MM.1S (cell line): ENCODE measurements around the gene PCGF3.

Experiments
- DNase-seq: peaks from one replicate; pipeline ENCODE4 v3.0.0-alpha.2; 2015
- H2AFZ ChIP-seq: fragments of 300-600 bp; sonication (generic); 2 replicates; pipeline ENCODE4 v1.6.0; 2016; ENCODE audit warnings: antibody characterized with exemption, low read length
- H3F3A ChIP-seq: fragments of 300-600 bp; sonication (generic); 2 replicates; pipeline ENCODE4 v1.6.1; 2016; ENCODE audit warnings: mild to moderate bottlenecking, antibody characterized with exemption, low read length, moderate library complexity, mixed read lengths; ENCODE audit not compliant: insufficient read depth
- H3K27ac ChIP-seq: fragments of 300-600 bp; sonication (generic); 2 replicates; pipeline ENCODE4 v1.5.1; 2016; ENCODE audit warnings: mild to moderate bottlenecking, low read length
- H3K27me3 ChIP-seq: fragments of 300-600 bp; sonication (generic); replicated peaks from 2 replicates; pipeline ENCODE4 v1.6.0; 2016; ENCODE audit warnings: low read length; ENCODE audit not compliant: insufficient read depth
- H3K36me3 ChIP-seq: fragments of 300-600 bp; sonication (generic); replicated peaks from 2 replicates; pipeline ENCODE4 v1.6.1; 2016; ENCODE audit warnings: mild to moderate bottlenecking, low read length, mixed read lengths; ENCODE audit not compliant: insufficient read depth
- H3K4me1 ChIP-seq: fragments of 300-600 bp; sonication (generic); 2 replicates; pipeline ENCODE4 v1.6.1; 2016; ENCODE audit warnings: low read length, mixed read lengths
- H3K4me2 ChIP-seq: fragments of 300-600 bp; sonication (generic); 2 replicates; pipeline ENCODE4 v1.6.0; 2016; ENCODE audit warnings: low read depth, low read length
- H3K4me3 ChIP-seq: fragments of 300-600 bp; sonication (generic); 2 replicates; pipeline ENCODE4 v1.5.1; 2016; ENCODE audit warnings: low read length, mixed read lengths
- H3K79me2 ChIP-seq: fragments of 300-600 bp; sonication (generic); 2 replicates; pipeline ENCODE4 v1.6.1; 2016; ENCODE audit warnings: mixed run types, low read length, mixed read lengths
- H3K9ac ChIP-seq: fragments of 300-600 bp; sonication (generic); 2 replicates; pipeline ENCODE4 v1.6.1; 2016; ENCODE audit warnings: low read length, mixed read lengths
- H3K9me2 ChIP-seq: fragments of 300-600 bp; sonication (generic); replicated peaks from 2 replicates; pipeline ENCODE4 v1.6.1; 2016; ENCODE audit warnings: mild to moderate bottlenecking, low read length, mixed read lengths; ENCODE audit not compliant: insufficient read depth
- H3K9me3 ChIP-seq: fragments of 300-600 bp; sonication (generic); replicated peaks from 2 replicates; pipeline ENCODE4 v1.6.1; 2016; ENCODE audit warnings: mild to moderate bottlenecking, low read length, mixed read lengths; ENCODE audit not compliant: insufficient read depth
- H4K20me1 ChIP-seq: fragments of 300-600 bp; sonication (generic); 2 replicates; pipeline ENCODE4 v1.6.1; 2016; ENCODE audit warnings: mild to moderate bottlenecking, low read length, moderate library complexity, mixed read lengths; ENCODE audit not compliant: insufficient read depth
- EZH2 ChIP-seq: fragments of 300-600 bp; sonication (generic); optimal IDR thresholded peaks from 2 replicates; pipeline ENCODE3; 2017; ENCODE audit warnings: low read depth, mild to moderate bottlenecking, antibody characterized with exemption, low read length, mixed read lengths
- EZH2phosphoT487 ChIP-seq: fragments of 300-600 bp; sonication (generic); IDR thresholded peaks from 2 replicates; pipeline ENCODE4 v1.6.1; 2018; ENCODE audit warnings: antibody characterized with exemption, low read length
- TF ChIP-seq, protein P1 (sequence below): fragments of 300-600 bp; sonication (generic); IDR thresholded peaks from 2 replicates; pipeline ENCODE4 v1.5.1; 2016; ENCODE audit warnings: antibody characterized with exemption, low read length, mixed read lengths

Gene PCGF3

DNA sequence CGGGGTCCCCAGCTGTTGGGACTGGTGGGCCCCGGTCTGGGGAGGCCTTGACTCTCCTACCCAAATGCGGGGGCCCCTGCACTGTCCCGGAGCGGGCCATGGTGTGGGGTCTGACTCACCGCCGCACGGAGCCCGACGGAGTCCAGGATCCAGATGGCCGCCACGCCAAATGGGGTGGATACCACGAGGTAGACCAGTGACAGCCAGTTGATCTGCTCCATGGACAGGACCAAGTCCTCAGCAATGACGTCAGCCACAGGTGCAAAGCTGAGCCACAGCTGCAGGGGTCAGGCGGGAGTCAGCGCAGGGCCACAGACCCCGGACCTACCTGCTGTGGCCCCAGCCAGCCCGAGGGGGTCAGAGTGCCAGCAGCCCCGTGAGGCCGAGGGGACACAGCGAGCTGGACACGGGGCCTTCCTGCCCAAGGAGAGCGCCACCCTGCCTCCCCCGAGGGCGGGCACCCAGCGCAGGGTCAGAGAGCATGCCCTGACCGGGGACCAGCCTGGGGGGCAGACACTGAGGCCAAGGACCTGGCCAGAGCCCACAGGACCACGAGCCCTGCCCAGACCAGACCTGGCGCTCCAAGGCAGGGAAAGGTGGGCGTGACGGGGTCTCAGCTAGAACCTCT lies 19.1 kb upstream of the PCGF3 start:
- Histone ChIP-seq H3K27ac (no peak overlapping the region), H3F3A (no peaks in the 10 kb centered on the region), H4K20me1 (no peaks in the 10 kb centered on the region), H3K9ac (no peak overlapping the region), H3K4me1 (no peaks in the 10 kb centered on the region), H3K9me3 (no peaks in the 10 kb centered on the region), H2AFZ (no peak overlapping the region), H3K36me3 (no peaks in the 10 kb centered on the region), H3K9me2 (no peaks in the 10 kb centered on the region), H3K4me2 (no peak overlapping the region), H3K27me3 (no peaks in the 10 kb centered on the region), H3K79me2 (no peaks in the 10 kb centered on the region), H3K4me3 (no peak overlapping the region)
- TF ChIP-seq, protein P1, sequence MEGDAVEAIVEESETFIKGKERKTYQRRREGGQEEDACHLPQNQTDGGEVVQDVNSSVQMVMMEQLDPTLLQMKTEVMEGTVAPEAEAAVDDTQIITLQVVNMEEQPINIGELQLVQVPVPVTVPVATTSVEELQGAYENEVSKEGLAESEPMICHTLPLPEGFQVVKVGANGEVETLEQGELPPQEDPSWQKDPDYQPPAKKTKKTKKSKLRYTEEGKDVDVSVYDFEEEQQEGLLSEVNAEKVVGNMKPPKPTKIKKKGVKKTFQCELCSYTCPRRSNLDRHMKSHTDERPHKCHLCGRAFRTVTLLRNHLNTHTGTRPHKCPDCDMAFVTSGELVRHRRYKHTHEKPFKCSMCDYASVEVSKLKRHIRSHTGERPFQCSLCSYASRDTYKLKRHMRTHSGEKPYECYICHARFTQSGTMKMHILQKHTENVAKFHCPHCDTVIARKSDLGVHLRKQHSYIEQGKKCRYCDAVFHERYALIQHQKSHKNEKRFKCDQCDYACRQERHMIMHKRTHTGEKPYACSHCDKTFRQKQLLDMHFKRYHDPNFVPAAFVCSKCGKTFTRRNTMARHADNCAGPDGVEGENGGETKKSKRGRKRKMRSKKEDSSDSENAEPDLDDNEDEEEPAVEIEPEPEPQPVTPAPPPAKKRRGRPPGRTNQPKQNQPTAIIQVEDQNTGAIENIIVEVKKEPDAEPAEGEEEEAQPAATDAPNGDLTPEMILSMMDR: no peak
- TF ChIP-seq EZH2 (no peak), EZH2phosphoT487 (no peak)
- DNase-seq: no peak

GRCh38 chr4:687048-687970 lies 18.3 kb upstream of the PCGF3 start:
- no peak overlapping the region for H3K27ac ChIP-seq
- no peaks in the 10 kb centered on the region for H3K4me1 ChIP-seq
- DNase-seq: no peak
- H3F3A ChIP-seq: no peaks in the 10 kb centered on the region
- no peaks in the 10 kb centered on the region for H3K36me3 ChIP-seq
- H3K9me2 ChIP-seq: no peaks in the 10 kb centered on the region
- no peaks in the 10 kb centered on the region for H3K79me2 ChIP-seq
- no peak overlapping the region for H3K4me2 ChIP-seq
- H3K27me3 ChIP-seq: no peaks in the 10 kb centered on the region
- no peaks in the 10 kb centered on the region for H3K9me3 ChIP-seq
- H2AFZ ChIP-seq: no peak overlapping the region
- TF ChIP-seq EZH2phosphoT487 (no peak), EZH2 (no peak)
- TF ChIP-seq, protein P1: no peak
- H4K20me1 ChIP-seq: no peaks in the 10 kb centered on the region
- H3K9ac ChIP-seq: no peak overlapping the region
- no peak overlapping the region for H3K4me3 ChIP-seq

- no peaks in the 10 kb centered on the region for H3K36me3 ChIP-seq
- H3K9ac ChIP-seq: no peak overlapping the region
- H3K79me2 ChIP-seq: no peaks in the 10 kb centered on the region
- H3F3A ChIP-seq: no peaks in the 10 kb centered on the region
- no peak overlapping the region for H3K4me2 ChIP-seq
- TF ChIP-seq EZH2phosphoT487: no peak
- no peak for TF ChIP-seq EZH2
- TF ChIP-seq, protein P1: no peak
- no peak overlapping the region for H3K27ac ChIP-seq
- H3K4me1 ChIP-seq: no peaks in the 10 kb centered on the region
- no peaks in the 10 kb centered on the region for H3K27me3 ChIP-seq
- no peak for DNase-seq
- H4K20me1 ChIP-seq: no peaks in the 10 kb centered on the region
- H3K4me3 ChIP-seq: no peak overlapping the region
- H3K9me2 ChIP-seq: no peaks in the 10 kb centered on the region
- H2AFZ ChIP-seq: no peak overlapping the region
- H3K9me3 ChIP-seq: no peaks in the 10 kb centered on the region
Measured at GRCh38 chr4:687971-688853, 17.4 kb upstream of the PCGF3 start.
